ENCODE measurements around the gene PDGFA.

PDGFA gene

GRCh38 chr7:504221-505111 lies 15.2 kb downstream of the PDGFA start:
- no peak for DNase-seq

GRCh38 chr7:503575-504111 lies 16.0 kb downstream of the PDGFA start:
- no peak for DNase-seq

- no peak for DNase-seq
These were observed 17.4 kb downstream of the PDGFA start for GRCh38 chr7:502296-502695.

- DNase-seq, result no peak
These were observed 18.1 kb downstream of the PDGFA start for GRCh38 chr7:501526-501925.

GRCh38 chr7:500521-501420 lies 18.9 kb downstream of the PDGFA start:
- DNase-seq, result no peak

GRCh38 chr7:499853-500485 lies 19.7 kb downstream of the PDGFA start:
- no peak for DNase-seq

GRCh38 chr7:498678-499641 lies 20.7 kb downstream of the PDGFA start:
- no peak for DNase-seq

- DNase-seq, result no peak
These were observed 21.5 kb downstream of the PDGFA start for GRCh38 chr7:497946-498655.

- no peak for DNase-seq
These were observed 22.3 kb downstream of the PDGFA start for GRCh38 chr7:497346-497745.

- no peak for DNase-seq
These were observed 22.9 kb downstream of the PDGFA start for GRCh38 chr7:496528-497295.

- no peak for DNase-seq
These were observed 23.8 kb downstream of the PDGFA start for GRCh38 chr7:495761-496321.

GRCh38 chr7:495326-495725 lies 24.3 kb downstream of the PDGFA start:
- DNase-seq, result no peak

GRCh38 chr7:494906-495305 lies 24.7 kb downstream of the PDGFA start:
- DNase-seq, result no peak

GRCh38 chr7:494259-494687 lies 25.4 kb downstream of the PDGFA start:
- DNase-seq, result no peak

- DNase-seq, result no peak
These were observed 25.9 kb downstream of the PDGFA start for GRCh38 chr7:493661-494251.

GRCh38 chr7:492714-493065 lies 27.0 kb downstream of the PDGFA start:
- no peak for DNase-seq

- no peak for DNase-seq
These were observed 27.5 kb downstream of the PDGFA start for GRCh38 chr7:491958-492713.

GRCh38 chr7:491292-491957 lies 28.2 kb downstream of the PDGFA start:
- peak; percentile 43 for DNase-seq
